K562 (cell line): ENCODE results near the gene ERBB4. TPM values are rescaled to one million over a fixed set of nuclear protein-coding genes. Genes with fewer than 3 reads are reported as not detected.

Source experiments
- ATAC-seq: fragments of 200-7000 bp; cut with Tn5 transposase; 3 replicates; pipeline ENCODE4 v1.9.1; 2020; ENCODE audit warnings: moderate library complexity
- BruUV-seq: library from RNA; stranded (reverse); fragments of 400-500 nt; replicated peaks from 2 replicates; lab custom pipeline; 2021; lab: Mats Ljungman, UMichigan
- CTCF ChIA-PET: fragments of 300-600 bp; formaldehyde crosslinking; extraction: SDS; loops from one replicate; lab custom pipeline; 2021; ENCODE audit warnings: low intra/inter-chr PET ratio; lab: Yijun Ruan, JAX
- POLR2A ChIA-PET: fragments of 300-600, 350-650 bp; sonication (Branson Sonifier 250); formaldehyde crosslinking; extraction: SDS; loops from one replicate; lab custom pipeline; 2021; ENCODE audit warnings: antibody characterized with exemption, inconsistent platforms; lab: Yijun Ruan, JAX
- DNase-seq, 4 experiments: peaks; one replicate each; pipeline versions ENCODE4 v3.0.0 to v3.0.0-alpha.2; 2011 to 2018; ENCODE audit warnings: low spot score in 3 of 4, mixed read lengths in 3 of 4; ENCODE audit errors: extremely low read depth in 1 of 4
- FAIRE-seq: peaks from 2 replicates; lab custom pipeline; 2011; peaks lifted over from hg19 to GRCh38; lab: Jason Lieb, UNC
- H2AFZ ChIP-seq: 2 replicates; pipeline ENCODE4 v1.6.0; 2011; ENCODE audit warnings: low read depth, low read length, control low read depth, inconsistent platforms
- H3K27ac ChIP-seq: fragments of 200-600 bp; 3 replicates; pipeline ENCODE4 v1.8.0; 2011; ENCODE audit warnings: low read depth, mild to moderate bottlenecking, control low read depth, inconsistent platforms, low read length, moderate library complexity, mixed read lengths; ENCODE audit errors: extremely low read depth
- H3K27me3 ChIP-seq, 2 experiments: fragments of 300-600 bp in 1 of 2; 2 replicates in 1 of 2; 3 replicates in 1 of 2; pipeline versions ENCODE4 v1.6.0 to v1.8.0; 2011; ENCODE audit warnings: inconsistent platforms in 2 of 2, low read length in 2 of 2, mild to moderate bottlenecking in 1 of 2, mixed read lengths in 1 of 2, moderate library complexity in 1 of 2; ENCODE audit not compliant: control insufficient read depth in 2 of 2, insufficient read depth in 2 of 2
- H3K36me3 ChIP-seq: fragments of 300-600 bp; 3 replicates; pipeline ENCODE4 v1.8.0; 2011; ENCODE audit warnings: mild to moderate bottlenecking, low read length, inconsistent platforms; ENCODE audit not compliant: control insufficient read depth, insufficient read depth
- H3K4me1 ChIP-seq, 2 experiments: fragments of 200-600 bp in 1 of 2; replicated peaks in 1 of 2; 2 replicates in 1 of 2; 3 replicates in 1 of 2; pipeline versions ENCODE4 v1.5.1 to v1.8.0; 2011; ENCODE audit warnings: inconsistent platforms in 2 of 2, low read length in 2 of 2, mild to moderate bottlenecking in 1 of 2, mixed read lengths in 1 of 2, moderate library complexity in 1 of 2; ENCODE audit not compliant: control insufficient read depth in 2 of 2, insufficient read depth in 2 of 2
- H3K4me2 ChIP-seq: 2 replicates; pipeline ENCODE4 v1.6.1; 2011; ENCODE audit warnings: low read length, control low read depth, inconsistent platforms, mixed read lengths; ENCODE audit not compliant: insufficient read depth
- H3K4me3 ChIP-seq: fragments of 200-600 bp; sonication (generic), shearing (Covaris generic); 2 replicates; pipeline ENCODE4 v1.5.1; 2016; ENCODE audit warnings: control low read depth, inconsistent platforms
- H3K79me2 ChIP-seq: fragments of 200-600 bp; 3 replicates; pipeline ENCODE4 v1.8.0; 2011; ENCODE audit warnings: low read length, inconsistent platforms; ENCODE audit not compliant: control insufficient read depth, insufficient read depth
- H3K9ac ChIP-seq, 2 experiments: 2 replicates each; pipeline versions ENCODE4 v1.6.0 to v1.6.1; 2011; ENCODE audit warnings: low read depth in 2 of 2, low read length in 2 of 2, control low read depth in 1 of 2, inconsistent platforms in 1 of 2, mild to moderate bottlenecking in 1 of 2, mixed read lengths in 1 of 2; ENCODE audit not compliant: insufficient read depth in 1 of 2
- H3K9me1 ChIP-seq: one replicate; pipeline ENCODE4 v1.6.0; 2011; ENCODE audit warnings: inconsistent platforms, mild to moderate bottlenecking, low read length, moderate library complexity; ENCODE audit not compliant: control insufficient read depth, insufficient read depth
- H3K9me3 ChIP-seq: replicated peaks from 2 replicates; pipeline ENCODE4 v1.5.1; 2011; ENCODE audit warnings: low read depth, low read length, inconsistent platforms; ENCODE audit not compliant: control insufficient read depth, insufficient read depth
- H4K20me1 ChIP-seq: replicated peaks from 2 replicates; pipeline ENCODE4 v1.6.1; 2011; ENCODE audit warnings: low read length, inconsistent platforms, mixed read lengths; ENCODE audit not compliant: control insufficient read depth, insufficient read depth
- ATF1 ChIP-seq, 2 experiments: fragments of 450-650 bp in 1 of 2; IDR thresholded peaks; 2 replicates each; pipeline ENCODE4 v1.6.1; 2016; ENCODE audit warnings: missing compliant biosample characterization in 1 of 2, missing genetic modification characterization in 1 of 2
- CC2D1A ChIP-seq: fragments of 450-650 bp; IDR thresholded peaks from 2 replicates; pipeline ENCODE4 v1.6.1; 2017; ENCODE audit warnings: mild to moderate bottlenecking
- KLF1 ChIP-seq: fragments of 450-650 bp; IDR thresholded peaks from 2 replicates; pipeline ENCODE4 v1.6.1; 2016; ENCODE audit warnings: missing genetic modification characterization, missing compliant biosample characterization
- NELFE ChIP-seq: IDR thresholded peaks from 2 replicates; pipeline ENCODE4 v1.6.1; 2011; ENCODE audit warnings: mild to moderate bottlenecking; ENCODE audit not compliant: insufficient read depth, insufficient read length
- PCBP2 ChIP-seq: fragments of 200-400 bp; formaldehyde crosslinking; IDR thresholded peaks from 2 replicates; pipeline ENCODE4 v1.6.1; 2018; ENCODE audit warnings: low read length, low read depth, mild to moderate bottlenecking, moderate library complexity; ENCODE audit not compliant: poor library complexity, severe bottlenecking
- PTBP1 ChIP-seq: fragments of 200-400 bp; formaldehyde crosslinking; IDR thresholded peaks from 2 replicates; pipeline ENCODE4 v1.6.1; 2017; ENCODE audit warnings: low read depth, low read length
- RAD21 ChIP-seq, 2 experiments: fragments of 250-450 bp in 1 of 2; fragments of 450-650 bp in 1 of 2; sonication (Bioruptor Pico) in 1 of 2; formaldehyde crosslinking in 1 of 2; IDR thresholded peaks in 1 of 2; conservative IDR thresholded peaks in 1 of 2; 2 replicates each; pipeline versions ENCODE4 v1.4.0 to v1.8.0; 2020 to 2022; ENCODE audit warnings: mild to moderate bottlenecking in 2 of 2, moderate library complexity in 1 of 2
- SLC30A9 ChIP-seq: fragments of 250-450 bp; sonication (Bioruptor Pico); IDR thresholded peaks from 2 replicates; pipeline ENCODE4 v1.8.0; 2022; ENCODE audit warnings: mild to moderate bottlenecking, moderate library complexity
- TCFL5 ChIP-seq: fragments of 250-450 bp; sonication (Bioruptor Pico); conservative IDR thresholded peaks from 2 replicates; pipeline ENCODE4 v1.6.1; 2021; ENCODE audit warnings: mild to moderate bottlenecking, moderate library complexity, matching md5 sums
- ZBTB8A ChIP-seq: fragments of 450-650 bp; IDR thresholded peaks from 2 replicates; pipeline ENCODE4 v1.6.1; 2018; ENCODE audit warnings: mild to moderate bottlenecking, moderate library complexity; ENCODE audit not compliant: partially characterized antibody
- ZNF133 ChIP-seq: fragments of 250-450 bp; sonication (Bioruptor Pico); IDR thresholded peaks from 2 replicates; pipeline ENCODE4 v1.4.0; 2020; ENCODE audit warnings: mild to moderate bottlenecking
- ZNF23 ChIP-seq: fragments of 250-450 bp; sonication (Bioruptor Pico); IDR thresholded peaks from 2 replicates; pipeline ENCODE4 v1.4.0; 2020; ENCODE audit warnings: mild to moderate bottlenecking
- ZZZ3 ChIP-seq: fragments of 450-650 bp; IDR thresholded peaks from 2 replicates; pipeline ENCODE4 v1.6.1; 2016; ENCODE audit warnings: antibody characterized with exemption, mild to moderate bottlenecking, moderate library complexity
- WGBS: fragments of 100-300 bp; shearing (Covaris generic); methylation state at CpG from one replicate; pipeline ENCODE4 v1.1.6; 2016; ENCODE audit warnings: low coverage, mixed read lengths; ENCODE audit not compliant: insufficient coverage; ENCODE audit errors: missing lambda C conversion rate; 5-methylcytosine and 5-hydroxymethylcytosine counted together
- in situ Hi-C: fragments of 300-500 bp; cut with MboI; formaldehyde crosslinking; loops from 4 replicates; pipeline ENCODE4 v1.15.0; 2018; ENCODE audit warnings: inconsistent platforms, mixed read lengths
- intact Hi-C: fragments of 100-400 bp; cut with micrococcal nuclease; formaldehyde crosslinking; loops from 2 replicates; pipeline ENCODE4 v1.14.2; 2022
- polyA plus RNA-seq, 8 experiments: library from polyadenylated mRNA; depleted of rRNA in 4 of 8; stranded (reverse) in 5 of 8; unstranded in 3 of 8; fragments of >200 nt; fragmentation: Nextera tagmentation in 2 of 8; fragmentation: Illumina TruSeq in 1 of 8; extraction: Ambion mirVana in 2 of 8; extraction: Trizol in 1 of 8; gene quantifications; 2 replicates each; pipeline versions ENCODE4 v1.2.1 to v1.2.3, GENCODE V29; 2011 to 2014; ENCODE audit warnings: inconsistent platforms in 1 of 8, missing spikeins in 1 of 8
- total RNA-seq, 7 experiments: library from RNA; depleted of rRNA in 6 of 7; stranded (reverse); fragments of >200 nt in 6 of 7; fragmentation: Illumina TruSeq in 2 of 7; extraction: Trizol in 2 of 7; gene quantifications; 2 replicates each; pipeline versions ENCODE4 v1.2.1 to v1.2.3, GENCODE V29; 2011 to 2021; ENCODE audit warnings: low replicate concordance in 1 of 7
- TF ChIP-seq, protein P1 (sequence below): fragments of 250-450 bp; sonication (Bioruptor Pico); IDR thresholded peaks from 2 replicates; pipeline ENCODE4 v1.8.0; 2021; ENCODE audit warnings: moderate library complexity, mild to moderate bottlenecking, inconsistent platforms
- TF ChIP-seq, protein P2 (sequence below): sonication (generic); formaldehyde crosslinking; IDR thresholded peaks from 2 replicates; pipeline ENCODE4 v1.8.1; 2023; ENCODE audit warnings: mild to moderate bottlenecking, missing genetic modification reagents

The ERBB4 gene
- total and polyA plus RNA-seq, 9 of the 15 experiments (the other 6 are each of a cell fraction or from before 2014, with no cell fraction given): not detected

DNA sequence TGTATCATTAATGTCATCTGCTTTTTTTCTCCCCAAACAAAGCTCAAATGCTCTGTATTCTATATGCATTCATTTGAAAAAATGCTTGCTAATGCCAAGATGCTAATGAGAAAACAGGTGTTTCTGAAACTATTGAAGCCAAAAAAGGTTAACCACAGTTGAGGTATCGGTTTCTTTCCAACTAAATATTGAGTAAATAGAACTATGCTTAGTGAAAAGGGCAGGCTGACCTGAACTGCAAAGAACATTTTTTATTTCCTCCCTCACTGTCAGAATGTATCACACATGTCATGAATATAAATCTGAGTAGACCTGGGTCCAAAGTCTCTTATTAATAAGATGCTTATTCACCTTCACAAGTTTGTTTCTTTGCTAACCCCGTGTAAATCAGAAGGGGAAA, 1115.6 kb downstream of the ERBB4 start:
- Histone ChIP-seq H3K27me3 (no peaks in the 10 kb centered on the region), H3K4me1 (no peaks in the 10 kb centered on the region), H2AFZ (no peak overlapping the region), H3K4me3 (no peak overlapping the region), H3K79me2 (no peaks in the 10 kb centered on the region), H3K9me3 (no peaks in the 10 kb centered on the region), H4K20me1 (no peaks in the 10 kb centered on the region), H3K9ac (no peak overlapping the region), H3K4me2 (no peak overlapping the region), H3K27ac (no peak overlapping the region), H3K9me1 (no peaks in the 10 kb centered on the region), H3K36me3 (no peaks in the 10 kb centered on the region)
- DNase-seq (no peak), FAIRE-seq (no peak), ATAC-seq (no peak)
- intact Hi-C loops (no loop called here), in situ Hi-C loops (no loop called here)
- POLR2A ChIA-PET: no interaction called here
- no TSS peak for BruUV-seq
- WGBS: 0% methylated on average over 2 of the region's 2 CpGs
- CTCF ChIA-PET: no interaction called here
- no peak for TF ChIP-seq SLC30A9 (CRISPR knock-in tag)
- TF ChIP-seq, protein P1, sequence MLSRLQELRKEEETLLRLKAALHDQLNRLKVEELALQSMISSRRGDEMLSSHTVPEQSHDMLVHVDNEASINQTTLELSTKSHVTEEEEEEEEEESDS (CRISPR knock-in tag): no peak
- no peak for TF ChIP-seq PCBP2
- no peak for TF ChIP-seq CC2D1A
- TF ChIP-seq ZZZ3: no peak
- TF ChIP-seq ATF1 (CRISPR knock-in tag; IDR thresholded peaks at IDR 0.05): no peak
- TF ChIP-seq ATF1 (tag; IDR thresholded peaks at IDR 0.05): no peak
- no peak for TF ChIP-seq ZNF23 (CRISPR knock-in tag)
- TF ChIP-seq TCFL5: no peak
- TF ChIP-seq RAD21 (CRISPR knock-in tag; conservative IDR thresholded peaks at IDR 0.05 in 1 of 2, IDR thresholded peaks at IDR 0.05 in 1 of 2): no peak
- TF ChIP-seq KLF1 (tag): no peak
- TF ChIP-seq, protein P2, sequence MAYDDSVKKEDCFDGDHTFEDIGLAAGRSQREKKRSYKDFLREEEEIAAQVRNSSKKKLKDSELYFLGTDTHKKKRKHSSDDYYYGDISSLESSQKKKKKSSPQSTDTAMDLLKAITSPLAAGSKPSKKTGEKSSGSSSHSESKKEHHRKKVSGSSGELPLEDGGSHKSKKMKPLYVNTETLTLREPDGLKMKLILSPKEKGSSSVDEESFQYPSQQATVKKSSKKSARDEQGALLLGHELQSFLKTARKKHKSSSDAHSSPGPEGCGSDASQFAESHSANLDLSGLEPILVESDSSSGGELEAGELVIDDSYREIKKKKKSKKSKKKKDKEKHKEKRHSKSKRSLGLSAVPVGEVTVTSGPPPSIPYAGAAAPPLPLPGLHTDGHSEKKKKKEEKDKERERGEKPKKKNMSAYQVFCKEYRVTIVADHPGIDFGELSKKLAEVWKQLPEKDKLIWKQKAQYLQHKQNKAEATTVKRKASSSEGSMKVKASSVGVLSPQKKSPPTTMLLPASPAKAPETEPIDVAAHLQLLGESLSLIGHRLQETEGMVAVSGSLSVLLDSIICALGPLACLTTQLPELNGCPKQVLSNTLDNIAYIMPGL (CRISPR knock-in tag): no peak
- no peak for TF ChIP-seq PTBP1
- no peak for TF ChIP-seq ZBTB8A
- no peak for TF ChIP-seq NELFE
- no peak for TF ChIP-seq ZNF133
